ENCODE measurements around the gene DNAJB6. TPM values are rescaled to one million over a fixed set of nuclear protein-coding genes. Genes with fewer than 3 reads are reported as not detected.
A peak's percentile ranks its signal among the peaks of the same experiment; 100 is the strongest.

DNAJB6 gene
- total RNA-seq, 2 donors from 2014 or later, result 116 to 154 TPM

- Histone ChIP-seq H3K36me3 (peaks cover 14% of the 10 kb centered on the region), H3K4me1 (ENCODE audit: control insufficient read depth in 1 of 2, low read depth in 2 of 2) (peaks cover 7% of the 10 kb centered on the region in 2 donors), H3K27ac (no peak overlapping the region), H3K9me3 (no peaks in the 10 kb centered on the region), H3K4me3 (no peak overlapping the region), H3K27me3 (replicated peaks; ENCODE audit: insufficient read depth) (no peaks in the 10 kb centered on the region)
- no peak for ATAC-seq (ENCODE audit: insufficient number of reproducible peaks, low FRiP score, low read depth)
- no peak for DNase-seq (ENCODE audit: low spot score)
- no peak for TF ChIP-seq CTCF (IDR thresholded peaks at IDR 0.05)
Measured at GRCh38 chr7:157403646-157404401, 67.0 kb downstream of the DNAJB6 start.

- no peak for DNase-seq (ENCODE audit: low spot score)
- ATAC-seq (ENCODE audit: insufficient number of reproducible peaks, low FRiP score, low read depth), result no peak
- no peak for TF ChIP-seq CTCF (IDR thresholded peaks at IDR 0.05)
Measured at GRCh38 chr7:157404845-157405481, 68.2 kb downstream of the DNAJB6 start.

DNA sequence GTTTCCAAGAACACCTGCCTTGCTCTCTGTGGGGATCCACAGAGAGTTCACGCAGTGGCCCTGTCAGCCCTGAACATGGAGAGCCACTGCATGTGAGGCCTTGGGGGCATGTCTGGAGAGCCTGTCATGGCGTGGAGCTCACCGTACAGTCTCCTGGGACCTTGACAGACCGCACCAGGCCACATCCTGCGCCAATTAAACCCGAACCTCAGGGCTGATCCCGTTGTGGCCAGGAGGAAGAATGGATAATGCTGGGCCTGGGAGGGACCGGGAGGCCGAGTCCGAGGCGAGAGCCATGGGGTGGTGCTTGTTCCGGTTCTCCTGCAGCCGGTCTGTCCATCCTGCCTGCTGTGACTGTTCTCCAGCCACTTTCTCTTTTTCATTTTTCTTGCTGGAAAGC, 68.7 kb downstream of the DNAJB6 start:
- H3K27me3 ChIP-seq (replicated peaks; ENCODE audit: insufficient read depth), result no peaks in the 10 kb centered on the region
- no peaks in the 10 kb centered on the region for H3K9me3 ChIP-seq
- no peak for DNase-seq (ENCODE audit: low spot score)
- no peak for ATAC-seq (ENCODE audit: insufficient number of reproducible peaks, low FRiP score, low read depth)
- H3K36me3 ChIP-seq, result peaks cover 26% of the 10 kb centered on the region
- peak overlapping the region; percentile 12 to 22 for H3K27ac ChIP-seq
- H3K4me3 ChIP-seq, result no peak overlapping the region
- no peak for TF ChIP-seq CTCF (IDR thresholded peaks at IDR 0.05)
- H3K4me1 ChIP-seq (ENCODE audit: control insufficient read depth in 1 of 2, low read depth in 2 of 2), result peaks cover 0 to 4% of the 10 kb centered on the region in 2 donors

More at GRCh38 chr7:157404845-157405481, 68.2 kb downstream of the DNAJB6 start:
- Histone ChIP-seq H3K27ac (peak overlapping the region; percentile 12 to 22), H3K9me3 (no peaks in the 10 kb centered on the region), H3K27me3 (replicated peaks; ENCODE audit: insufficient read depth) (no peaks in the 10 kb centered on the region), H3K4me3 (no peak overlapping the region), H3K4me1 (ENCODE audit: control insufficient read depth in 1 of 2, low read depth in 2 of 2) (peaks cover 0 to 4% of the 10 kb centered on the region in 2 donors), H3K36me3 (peaks cover 20% of the 10 kb centered on the region)

GRCh38 chr7:157405914-157406810, 69.4 kb downstream of the DNAJB6 start:
- TF ChIP-seq CTCF (IDR thresholded peaks at IDR 0.05), result no peak

GRCh38 chr7:157406971-157407370, 70.2 kb downstream of the DNAJB6 start:
- H3K9me3 ChIP-seq, result no peaks in the 10 kb centered on the region

More at GRCh38 chr7:157405914-157406810, 69.4 kb downstream of the DNAJB6 start:
- no peaks in the 10 kb centered on the region for H3K9me3 ChIP-seq
- peaks cover 0 to 4% of the 10 kb centered on the region in 2 donors for H3K4me1 ChIP-seq (ENCODE audit: control insufficient read depth in 1 of 2, low read depth in 2 of 2)
- no peak for DNase-seq (ENCODE audit: low spot score)
- ATAC-seq (ENCODE audit: insufficient number of reproducible peaks, low FRiP score, low read depth), result no peak
- H3K27me3 ChIP-seq (replicated peaks; ENCODE audit: insufficient read depth), result no peaks in the 10 kb centered on the region
- H3K36me3 ChIP-seq, result peaks cover 31% of the 10 kb centered on the region
- no peak overlapping the region for H3K27ac ChIP-seq
- no peak overlapping the region for H3K4me3 ChIP-seq

More at GRCh38 chr7:157406971-157407370, 70.2 kb downstream of the DNAJB6 start:
- H3K36me3 ChIP-seq, result peaks cover 25% of the 10 kb centered on the region
- no peak overlapping the region for H3K27ac ChIP-seq
- no peak for DNase-seq (ENCODE audit: low spot score)
- no peak for TF ChIP-seq CTCF (IDR thresholded peaks at IDR 0.05)
- H3K4me1 ChIP-seq (ENCODE audit: control insufficient read depth in 1 of 2, low read depth in 2 of 2), result peaks cover 0 to 4% of the 10 kb centered on the region in 2 donors
- no peak for ATAC-seq (ENCODE audit: insufficient number of reproducible peaks, low FRiP score, low read depth)
- no peaks in the 10 kb centered on the region for H3K27me3 ChIP-seq (replicated peaks; ENCODE audit: insufficient read depth)
- no peak overlapping the region for H3K4me3 ChIP-seq

Data from thoracic aorta (tissue), 2 donors.